Uterus (tissue), 4 donors: ENCODE data around the gene CBLC. TPM values are rescaled to one million over a fixed set of nuclear protein-coding genes. Genes with fewer than 3 reads are reported as not detected.
"Not testable (repeated sequence)": the region's sequence is repeated elsewhere in the genome, so short reads cannot be mapped to it uniquely, and the experiment has no call there.

Experiments
- DNase-seq, 2 donors: peaks; one replicate each; pipeline ENCODE4 v3.0.0-alpha.2; 2019 to 2020
- H3K27ac ChIP-seq, 2 donors: fragments of 200-600 bp; sonication (generic); 1 replicate in 1 of 2; 2 replicates in 1 of 2; pipeline ENCODE4 v1.5.1; 2016 to 2018
- H3K27me3 ChIP-seq, 2 donors: fragments of 200-600 bp; sonication (generic); one replicate each; pipeline ENCODE4 v1.5.1; 2018 to 2019; ENCODE audit warnings: control low read depth in 1 of 2
- H3K36me3 ChIP-seq, 2 donors: fragments of 200-600 bp; sonication (generic); one replicate each; pipeline ENCODE4 v1.5.1; 2019; ENCODE audit warnings: control low read depth in 1 of 2
- H3K4me1 ChIP-seq, 2 donors: fragments of 200-600 bp; sonication (generic); one replicate each; pipeline ENCODE4 v1.5.1; 2018 to 2019; ENCODE audit warnings: control low read depth in 1 of 2
- H3K4me3 ChIP-seq, 2 donors: fragments of 200-600 bp; sonication (generic); 1 replicate in 1 of 2; 2 replicates in 1 of 2; pipeline ENCODE4 v1.5.1; 2018 to 2019; ENCODE audit warnings: mild to moderate bottlenecking in 1 of 2
- H3K9me3 ChIP-seq, 2 donors: fragments of 200-600 bp; sonication (generic); one replicate each; pipeline ENCODE4 v1.5.1; 2019; ENCODE audit warnings: control low read depth in 1 of 2
- POLR2A ChIP-seq, 2 donors: fragments of 450-650 bp; IDR thresholded peaks; one replicate each; pipeline ENCODE4 v1.6.1; 2016; ENCODE audit warnings: antibody characterized with exemption in 2 of 2, mild to moderate bottlenecking in 1 of 2, moderate library complexity in 1 of 2
- intact Hi-C: fragments of 100-400 bp; cut with DNase I; formaldehyde crosslinking; loops from one replicate; pipeline ENCODE4 v1.15.1; 2023; ENCODE audit warnings: low total_unique reads
- total RNA-seq, 4 donors: library from RNA; depleted of rRNA in 3 of 4; stranded (reverse); fragments of >200 nt in 3 of 4; gene quantifications; one replicate each; pipeline versions ENCODE4 v1.1.0 to v1.2.4, GENCODE V29; 2014 to 2023
- TF ChIP-seq, protein P1 (sequence below), 4 experiments: fragments of 200-600 bp in 2 of 4; fragments of 450-650 bp in 2 of 4; sonication (generic) in 2 of 4; IDR thresholded peaks; one replicate each; pipeline ENCODE4 v1.5.1; 2016 to 2019; ENCODE audit warnings: antibody characterized with exemption in 4 of 4, mild to moderate bottlenecking in 2 of 4, moderate library complexity in 1 of 4
- donor health status: DM: yes; HTN: yes; CAD: no.

CBLC gene
- total RNA-seq, 4 donors from 2014 or later = 0.29 to 5.8 TPM; not detected in 2

DNA sequence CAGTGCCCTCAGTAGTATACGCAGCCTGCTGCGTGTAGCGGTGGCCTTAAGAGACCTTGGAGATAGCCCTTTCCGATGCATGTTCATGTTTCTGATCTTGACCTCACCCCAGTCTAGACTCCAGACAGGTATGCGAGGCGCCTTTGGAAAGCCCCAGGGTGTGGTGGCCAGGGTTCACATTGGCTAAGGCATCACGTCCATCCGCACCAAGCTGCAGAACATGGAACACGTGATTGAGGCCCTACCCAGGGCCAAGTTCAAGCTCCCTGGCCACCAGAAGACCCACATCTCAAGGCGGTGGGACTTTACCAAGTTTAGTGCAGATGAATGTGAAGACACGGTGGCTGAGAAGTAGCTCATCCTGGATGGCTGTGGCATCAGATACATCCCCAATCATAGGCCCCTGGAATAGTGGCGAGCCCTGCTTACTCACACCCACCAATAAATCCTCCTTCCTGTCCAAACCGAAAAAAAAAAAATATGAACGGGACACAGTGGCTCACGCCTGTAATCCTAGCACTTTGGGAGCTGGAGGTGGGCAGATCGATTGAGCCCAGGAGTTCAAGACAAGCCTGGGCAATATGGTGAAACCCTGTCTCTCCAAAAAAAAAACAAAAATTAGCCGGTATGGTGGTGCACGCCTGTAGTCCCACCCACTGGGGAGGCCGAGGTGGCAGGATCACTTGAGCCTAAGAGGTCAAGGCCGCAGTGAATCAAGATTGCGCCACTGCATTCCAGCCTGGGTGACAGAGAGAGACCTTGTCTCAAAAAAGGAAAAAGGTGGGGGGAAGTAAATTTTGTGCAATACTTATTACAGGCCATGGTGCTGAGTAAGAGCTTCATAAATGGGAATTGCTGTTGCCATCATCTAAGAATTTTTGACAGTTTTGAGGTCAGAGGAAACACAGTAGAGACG lies 12.4 kb upstream of the CBLC start:
- intact Hi-C loops = no loop called here
- Histone ChIP-seq H3K27me3 (no peaks in the 10 kb centered on the region), H3K27ac (no peak overlapping the region), H3K4me1 (no peaks in the 10 kb centered on the region), H3K36me3 (no peaks in the 10 kb centered on the region), H3K4me3 (no peak overlapping the region), H3K9me3 (no peaks in the 10 kb centered on the region)
- no peak for DNase-seq
- TF ChIP-seq POLR2A (IDR thresholded peaks at IDR 0.05) = no peak
- TF ChIP-seq, protein P1, sequence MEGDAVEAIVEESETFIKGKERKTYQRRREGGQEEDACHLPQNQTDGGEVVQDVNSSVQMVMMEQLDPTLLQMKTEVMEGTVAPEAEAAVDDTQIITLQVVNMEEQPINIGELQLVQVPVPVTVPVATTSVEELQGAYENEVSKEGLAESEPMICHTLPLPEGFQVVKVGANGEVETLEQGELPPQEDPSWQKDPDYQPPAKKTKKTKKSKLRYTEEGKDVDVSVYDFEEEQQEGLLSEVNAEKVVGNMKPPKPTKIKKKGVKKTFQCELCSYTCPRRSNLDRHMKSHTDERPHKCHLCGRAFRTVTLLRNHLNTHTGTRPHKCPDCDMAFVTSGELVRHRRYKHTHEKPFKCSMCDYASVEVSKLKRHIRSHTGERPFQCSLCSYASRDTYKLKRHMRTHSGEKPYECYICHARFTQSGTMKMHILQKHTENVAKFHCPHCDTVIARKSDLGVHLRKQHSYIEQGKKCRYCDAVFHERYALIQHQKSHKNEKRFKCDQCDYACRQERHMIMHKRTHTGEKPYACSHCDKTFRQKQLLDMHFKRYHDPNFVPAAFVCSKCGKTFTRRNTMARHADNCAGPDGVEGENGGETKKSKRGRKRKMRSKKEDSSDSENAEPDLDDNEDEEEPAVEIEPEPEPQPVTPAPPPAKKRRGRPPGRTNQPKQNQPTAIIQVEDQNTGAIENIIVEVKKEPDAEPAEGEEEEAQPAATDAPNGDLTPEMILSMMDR (IDR thresholded peaks at IDR 0.05) = no peak

DNA sequence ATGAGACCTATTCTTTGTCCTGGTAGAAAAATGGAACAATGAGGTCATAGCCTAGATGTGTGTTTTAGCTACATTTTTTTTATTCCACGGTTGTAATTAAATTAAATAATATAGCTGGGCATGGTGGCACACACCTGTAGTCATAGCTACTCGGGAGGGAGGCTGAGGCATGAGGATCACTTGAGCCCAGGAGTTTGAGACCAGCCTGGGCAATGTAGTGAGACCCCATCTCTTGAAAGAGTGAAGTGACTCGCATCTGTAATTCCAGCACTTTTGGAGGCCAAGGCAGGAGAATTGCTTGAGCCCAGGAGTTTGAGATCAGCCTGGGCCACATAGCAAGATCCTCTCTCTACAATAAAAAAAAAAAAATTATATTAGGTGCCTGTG lies 11.7 kb upstream of the CBLC start:
- intact Hi-C loops = no loop called here
- Histone ChIP-seq H3K27me3 (no peaks in the 10 kb centered on the region), H3K4me3 (no peak overlapping the region), H3K4me1 (no peaks in the 10 kb centered on the region), H3K36me3 (no peaks in the 10 kb centered on the region), H3K9me3 (no peaks in the 10 kb centered on the region), H3K27ac (no peak overlapping the region)
- no peak for DNase-seq
- TF ChIP-seq POLR2A (IDR thresholded peaks at IDR 0.05) = no peak
- TF ChIP-seq, protein P1 (IDR thresholded peaks at IDR 0.05) = no peak

DNA sequence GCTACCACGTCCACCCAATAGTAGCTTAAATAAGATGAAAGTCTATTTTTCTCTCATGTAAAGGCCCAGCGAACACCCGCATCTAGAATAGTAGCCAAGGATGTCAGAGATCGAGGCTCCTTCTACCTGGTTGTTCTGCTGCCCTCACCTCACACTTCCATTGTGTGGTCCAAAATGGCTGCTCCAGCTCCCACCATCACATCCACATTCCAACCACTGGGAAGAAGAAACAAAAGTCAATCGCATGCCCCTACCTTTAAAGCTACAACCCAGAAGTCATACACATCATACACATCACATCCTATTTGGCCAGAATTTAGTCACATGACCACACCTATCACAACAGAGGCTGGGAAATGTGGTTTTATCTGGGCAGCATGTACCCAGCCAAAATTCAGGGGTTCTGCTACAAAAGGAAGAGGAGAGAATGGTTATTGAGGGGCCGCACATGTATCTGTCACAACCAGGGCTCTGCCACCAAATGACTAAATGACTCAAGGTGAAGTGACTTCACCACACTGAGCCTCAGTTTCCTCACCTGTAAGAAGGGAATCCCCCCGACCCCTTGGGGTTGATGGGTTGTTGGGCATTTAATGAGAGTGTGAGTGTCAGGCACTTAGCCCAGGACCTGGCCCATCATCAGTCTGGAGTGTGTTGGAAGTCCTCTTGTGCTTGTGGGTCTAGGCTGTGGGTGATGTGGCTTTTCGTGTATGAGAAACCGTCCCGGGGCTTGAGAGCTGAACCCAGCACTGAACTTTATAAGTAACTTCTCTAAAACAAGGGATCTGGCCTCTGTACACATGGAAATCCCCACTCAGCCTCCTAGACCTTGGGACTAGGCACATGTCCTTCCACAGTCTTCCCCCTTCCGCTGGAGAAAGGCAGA lies 10.2 kb upstream of the CBLC start:
- intact Hi-C loops = no loop called here
- no peak for TF ChIP-seq POLR2A (IDR thresholded peaks at IDR 0.05)
- TF ChIP-seq, protein P1 (IDR thresholded peaks at IDR 0.05) = no peak
- H3K36me3 ChIP-seq = no peaks in the 10 kb centered on the region
- H3K27me3 ChIP-seq = no peaks in the 10 kb centered on the region
- DNase-seq = no peak
- H3K4me1 ChIP-seq = no peaks in the 10 kb centered on the region
- no peak overlapping the region for H3K4me3 ChIP-seq
- H3K27ac ChIP-seq = no peak overlapping the region
- H3K9me3 ChIP-seq = no peaks in the 10 kb centered on the region

DNA sequence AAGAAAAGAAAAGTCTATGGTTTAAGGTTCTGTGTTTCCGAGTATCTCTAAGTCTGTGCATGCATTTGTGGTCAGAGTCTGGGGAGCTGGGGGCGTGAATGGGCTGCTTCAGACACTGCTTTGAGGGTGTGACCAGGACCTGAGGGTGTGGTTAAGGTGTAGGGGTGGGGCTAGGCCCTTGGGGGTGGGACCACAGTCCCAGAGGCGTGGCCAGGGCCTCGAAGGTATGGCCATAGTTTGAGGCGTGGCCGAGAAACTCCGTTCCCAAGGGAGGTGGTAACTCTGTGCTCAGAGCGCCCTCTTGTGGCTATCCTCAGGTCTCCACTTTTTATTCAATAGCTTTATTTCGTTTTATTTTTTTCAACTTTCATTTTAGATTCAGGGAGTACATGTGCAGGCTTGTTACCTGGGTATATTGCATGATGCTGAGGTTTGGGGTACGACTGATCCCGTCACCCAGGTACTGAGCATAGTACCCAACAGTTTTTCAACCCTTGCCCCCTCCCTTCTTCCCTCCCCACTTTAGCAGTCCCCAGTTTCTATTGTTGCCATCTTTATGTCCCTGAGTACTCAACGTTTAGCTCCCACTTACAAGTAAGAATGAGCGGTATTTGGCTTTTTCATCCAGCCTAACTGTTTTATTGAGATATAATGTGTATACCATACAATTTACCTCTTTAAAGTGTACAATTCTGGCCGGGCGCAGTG lies 7.0 kb upstream of the CBLC start:
- no peaks in the 10 kb centered on the region for H3K9me3 ChIP-seq
- no peak overlapping the region for H3K4me3 ChIP-seq
- H3K36me3 ChIP-seq = no peaks in the 10 kb centered on the region
- peaks cover 0 to 6% of the 10 kb centered on the region in 2 donors for H3K4me1 ChIP-seq
- peak overlapping the region in 1 of 2 donors; percentile 20 for H3K27ac ChIP-seq
- no peak for TF ChIP-seq POLR2A (IDR thresholded peaks at IDR 0.05)
- TF ChIP-seq, protein P1 (IDR thresholded peaks at IDR 0.05) = peak; percentile 88 to 94 (median 92)
- no peaks in the 10 kb centered on the region for H3K27me3 ChIP-seq
- DNase-seq = peak; percentile 89 to 93
- intact Hi-C loops = loop anchor here (2.0 kb wide), 1 partner anchor 46 kb away; no protein-coding TSS in a partner anchor

DNA sequence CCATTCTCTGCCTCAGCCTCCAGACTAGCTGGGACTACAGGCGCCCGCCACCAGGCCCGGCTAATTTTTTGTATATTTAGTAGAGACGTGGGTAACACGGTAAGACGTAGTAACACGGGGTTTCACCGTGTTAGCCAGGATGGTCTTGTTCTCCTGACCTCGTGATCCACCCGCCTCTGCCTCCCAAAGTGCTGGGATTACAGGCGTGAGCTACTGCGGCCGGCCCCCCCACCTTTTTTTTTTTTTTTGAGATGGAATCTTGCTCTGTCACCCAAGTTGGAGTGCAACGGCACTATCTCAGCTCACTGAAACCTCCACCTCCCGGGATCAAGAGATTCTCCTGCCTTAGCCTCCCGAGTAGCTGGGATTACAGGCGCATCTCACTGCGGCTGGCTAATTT lies 5.5 kb upstream of the CBLC start:
- H3K27ac ChIP-seq, H3K4me1 ChIP-seq, intact Hi-C loops, H3K9me3 ChIP-seq, H3K4me3 ChIP-seq, H3K27me3 ChIP-seq, H3K36me3 ChIP-seq, DNase-seq: not testable (repeated sequence)
